HG02610 (cell line): ENCODE measurements around the gene GSKIP.
A peak's percentile ranks its signal among the peaks of the same experiment; 100 is the strongest.

Experiments
- ATAC-seq: cut with Tn5 transposase; IDR thresholded peaks from one replicate; pipeline ENCODE4 v1.9.1; 2021; ENCODE audit warnings: mild to moderate bottlenecking, moderate library complexity; ENCODE audit not compliant: unreplicated experiment

The GSKIP gene

GRCh38 chr14:96373538-96373937, 10.2 kb downstream of the GSKIP start:
- no peak for ATAC-seq

GRCh38 chr14:96376093-96376492, 12.8 kb downstream of the GSKIP start:
- ATAC-seq, result no peak

GRCh38 chr14:96380735-96381134, 17.4 kb downstream of the GSKIP start:
- peak; percentile 78 for ATAC-seq

GRCh38 chr14:96383445-96383844, 20.1 kb downstream of the GSKIP start:
- ATAC-seq, result no peak

GRCh38 chr14:96384053-96384452, 20.7 kb downstream of the GSKIP start:
- ATAC-seq, result no peak

- no peak for ATAC-seq
Measured at GRCh38 chr14:96384740-96385139, 21.4 kb downstream of the GSKIP start.

GRCh38 chr14:96385385-96385784, 22.1 kb downstream of the GSKIP start:
- ATAC-seq, result no peak

- ATAC-seq, result no peak
Measured at GRCh38 chr14:96390965-96391292, 27.6 kb downstream of the GSKIP start.

- ATAC-seq, result peak; percentile 92
Measured at GRCh38 chr14:96391293-96392118, 28.2 kb downstream of the GSKIP start.

GRCh38 chr14:96393071-96393691, 29.9 kb downstream of the GSKIP start:
- ATAC-seq, result no peak

- ATAC-seq, result no peak
Measured at GRCh38 chr14:96394047-96394815, 30.9 kb downstream of the GSKIP start.

GRCh38 chr14:96398432-96398831, 35.1 kb downstream of the GSKIP start:
- ATAC-seq, result no peak

- ATAC-seq, result no peak
Measured at GRCh38 chr14:96398921-96399320, 35.6 kb downstream of the GSKIP start.

- ATAC-seq, result no peak
Measured at GRCh38 chr14:96399405-96399804, 36.1 kb downstream of the GSKIP start.

GRCh38 chr14:96400495-96400894, 37.2 kb downstream of the GSKIP start:
- ATAC-seq, result no peak

- no peak for ATAC-seq
Measured at GRCh38 chr14:96403409-96403808, 40.1 kb downstream of the GSKIP start.

GRCh38 chr14:96405677-96406076, 42.4 kb downstream of the GSKIP start:
- ATAC-seq, result no peak

GRCh38 chr14:96407935-96408570, 44.7 kb downstream of the GSKIP start:
- no peak for ATAC-seq

- no peak for ATAC-seq
Measured at GRCh38 chr14:96408608-96409007, 45.3 kb downstream of the GSKIP start.

- ATAC-seq, result no peak
Measured at GRCh38 chr14:96409701-96410100, 46.4 kb downstream of the GSKIP start.

- no peak for ATAC-seq
Measured at GRCh38 chr14:96410119-96410518, 46.8 kb downstream of the GSKIP start.
